Ishikawa (cell line): Measurements from ENCODE around the gene LATS2.

Experiments used
- CEBPB ChIP-seq: IDR thresholded peaks from 2 replicates; pipeline ENCODE4 v1.6.1; 2012
- EGR1 ChIP-seq: IDR thresholded peaks from 2 replicates; pipeline ENCODE4 v1.6.1; 2012
- EP300 ChIP-seq: IDR thresholded peaks from 2 replicates; pipeline ENCODE4 v1.6.1; 2012; ENCODE audit warnings: borderline replicate concordance
- FOXM1 ChIP-seq: IDR thresholded peaks from 2 replicates; pipeline ENCODE4 v1.6.1; 2012; ENCODE audit warnings: low read depth, borderline replicate concordance
- NFIC ChIP-seq: IDR thresholded peaks from 2 replicates; pipeline ENCODE4 v1.6.1; 2012
- RAD21 ChIP-seq: IDR thresholded peaks from 2 replicates; pipeline ENCODE4 v1.6.1; 2012; ENCODE audit warnings: low read depth
- YY1 ChIP-seq: IDR thresholded peaks from 2 replicates; pipeline ENCODE4 v1.6.1; 2012; ENCODE audit warnings: low read depth
- ZBTB7A ChIP-seq: IDR thresholded peaks from 2 replicates; pipeline ENCODE4 v1.6.1; 2012; ENCODE audit warnings: low read depth
- TF ChIP-seq, protein P1 (sequence below): IDR thresholded peaks from 2 replicates; pipeline ENCODE4 v1.6.1; 2012; ENCODE audit warnings: low read depth, mild to moderate bottlenecking
- TF ChIP-seq, protein P2 (sequence below): IDR thresholded peaks from 2 replicates; pipeline ENCODE4 v1.6.1; 2012
- TF ChIP-seq, protein P3 (sequence below): IDR thresholded peaks from 2 replicates; pipeline ENCODE4 v1.6.1; 2012

DNA sequence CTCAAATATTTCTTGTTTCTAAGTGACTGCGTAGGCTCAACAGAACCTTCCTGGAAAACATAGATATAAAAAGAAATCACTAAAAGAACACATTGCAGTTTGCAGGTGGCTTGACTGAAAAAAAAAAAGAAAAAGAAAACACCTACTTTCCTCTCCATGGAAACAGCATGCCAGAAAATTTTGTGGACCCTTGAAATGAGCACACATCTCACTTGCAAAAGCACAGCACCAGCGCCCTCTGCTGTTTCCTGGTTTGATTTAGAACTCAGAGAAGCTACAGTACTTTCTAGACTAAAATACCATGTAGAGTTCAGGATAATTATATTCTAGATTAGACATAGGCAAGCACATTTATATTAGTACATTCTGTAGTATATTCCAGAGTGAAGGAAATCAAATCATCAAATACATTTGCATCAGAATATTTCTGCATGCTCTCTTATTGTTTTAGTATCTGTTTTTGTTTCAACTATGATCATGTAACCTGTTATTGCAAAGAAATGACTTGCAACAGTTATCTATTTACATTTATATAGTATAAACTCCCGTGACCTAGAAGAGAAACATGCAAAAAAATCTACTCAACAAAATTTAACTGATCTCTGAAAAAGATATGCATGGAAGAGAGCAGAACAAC lies 136.5 kb downstream of the LATS2 start:
- no peak for TF ChIP-seq CEBPB
- TF ChIP-seq, protein P1, sequence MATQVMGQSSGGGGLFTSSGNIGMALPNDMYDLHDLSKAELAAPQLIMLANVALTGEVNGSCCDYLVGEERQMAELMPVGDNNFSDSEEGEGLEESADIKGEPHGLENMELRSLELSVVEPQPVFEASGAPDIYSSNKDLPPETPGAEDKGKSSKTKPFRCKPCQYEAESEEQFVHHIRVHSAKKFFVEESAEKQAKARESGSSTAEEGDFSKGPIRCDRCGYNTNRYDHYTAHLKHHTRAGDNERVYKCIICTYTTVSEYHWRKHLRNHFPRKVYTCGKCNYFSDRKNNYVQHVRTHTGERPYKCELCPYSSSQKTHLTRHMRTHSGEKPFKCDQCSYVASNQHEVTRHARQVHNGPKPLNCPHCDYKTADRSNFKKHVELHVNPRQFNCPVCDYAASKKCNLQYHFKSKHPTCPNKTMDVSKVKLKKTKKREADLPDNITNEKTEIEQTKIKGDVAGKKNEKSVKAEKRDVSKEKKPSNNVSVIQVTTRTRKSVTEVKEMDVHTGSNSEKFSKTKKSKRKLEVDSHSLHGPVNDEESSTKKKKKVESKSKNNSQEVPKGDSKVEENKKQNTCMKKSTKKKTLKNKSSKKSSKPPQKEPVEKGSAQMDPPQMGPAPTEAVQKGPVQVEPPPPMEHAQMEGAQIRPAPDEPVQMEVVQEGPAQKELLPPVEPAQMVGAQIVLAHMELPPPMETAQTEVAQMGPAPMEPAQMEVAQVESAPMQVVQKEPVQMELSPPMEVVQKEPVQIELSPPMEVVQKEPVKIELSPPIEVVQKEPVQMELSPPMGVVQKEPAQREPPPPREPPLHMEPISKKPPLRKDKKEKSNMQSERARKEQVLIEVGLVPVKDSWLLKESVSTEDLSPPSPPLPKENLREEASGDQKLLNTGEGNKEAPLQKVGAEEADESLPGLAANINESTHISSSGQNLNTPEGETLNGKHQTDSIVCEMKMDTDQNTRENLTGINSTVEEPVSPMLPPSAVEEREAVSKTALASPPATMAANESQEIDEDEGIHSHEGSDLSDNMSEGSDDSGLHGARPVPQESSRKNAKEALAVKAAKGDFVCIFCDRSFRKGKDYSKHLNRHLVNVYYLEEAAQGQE, result no peak
- no peak for TF ChIP-seq EGR1
- TF ChIP-seq RAD21, result peak; percentile 94
- no peak for TF ChIP-seq NFIC
- TF ChIP-seq EP300, result no peak
- TF ChIP-seq, protein P2, sequence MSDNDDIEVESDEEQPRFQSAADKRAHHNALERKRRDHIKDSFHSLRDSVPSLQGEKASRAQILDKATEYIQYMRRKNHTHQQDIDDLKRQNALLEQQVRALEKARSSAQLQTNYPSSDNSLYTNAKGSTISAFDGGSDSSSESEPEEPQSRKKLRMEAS, result 0 out of 2 replicates have a peak, but pooled peaks have one; percentile 16
- no peak for TF ChIP-seq YY1
- no peak for TF ChIP-seq ZBTB7A
- TF ChIP-seq FOXM1, result no peak
- TF ChIP-seq, protein P3, sequence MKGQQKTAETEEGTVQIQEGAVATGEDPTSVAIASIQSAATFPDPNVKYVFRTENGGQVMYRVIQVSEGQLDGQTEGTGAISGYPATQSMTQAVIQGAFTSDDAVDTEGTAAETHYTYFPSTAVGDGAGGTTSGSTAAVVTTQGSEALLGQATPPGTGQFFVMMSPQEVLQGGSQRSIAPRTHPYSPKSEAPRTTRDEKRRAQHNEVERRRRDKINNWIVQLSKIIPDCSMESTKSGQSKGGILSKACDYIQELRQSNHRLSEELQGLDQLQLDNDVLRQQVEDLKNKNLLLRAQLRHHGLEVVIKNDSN, result no peak
